GM12865 (cell line): ENCODE measurements around the gene CENPP.

ENCODE experiments used
- DNase-seq: peaks from one replicate; pipeline ENCODE4 v3.0.0; 2010; ENCODE audit warnings: low read depth
- H3K4me3 ChIP-seq: 2 replicates; pipeline ENCODE4 v1.5.1; 2011; ENCODE audit warnings: mild to moderate bottlenecking, low read depth, low read length, control low read depth
- TF ChIP-seq, protein P1 (sequence below): IDR thresholded peaks from 2 replicates; pipeline ENCODE4 v1.5.1; 2011; ENCODE audit warnings: low read length, control low read depth, low read depth, inconsistent platforms; ENCODE audit not compliant: insufficient read depth; ENCODE audit errors: missing control alignments

Gene CENPP

DNA sequence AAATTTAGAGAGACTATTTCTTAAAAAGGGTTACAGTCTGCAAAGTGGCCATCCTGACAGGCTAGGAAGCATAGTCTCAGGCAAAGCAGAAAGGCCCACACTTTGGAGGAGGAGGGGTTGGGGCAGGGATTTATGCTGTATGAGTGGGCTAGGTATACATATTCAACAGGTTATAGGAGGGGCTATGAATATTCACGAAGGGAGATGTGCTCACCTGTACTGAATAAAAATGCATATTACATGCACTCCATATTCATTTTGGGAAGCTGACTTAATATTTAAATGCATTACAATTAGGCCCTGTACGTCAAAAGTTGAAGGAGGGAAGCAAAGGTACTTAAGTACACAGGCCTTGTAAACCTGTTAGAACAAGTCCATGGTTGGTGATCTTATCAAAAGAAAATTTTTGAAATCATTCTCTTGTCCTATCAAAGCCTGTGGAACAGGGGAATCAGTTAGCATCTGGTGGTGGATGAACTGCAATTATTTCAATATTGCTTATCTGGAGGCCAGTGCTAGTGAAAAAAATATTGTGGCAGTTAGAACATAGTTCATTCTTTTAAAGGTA is 1.6 kb downstream of the CENPP start:
- TF ChIP-seq, protein P1, sequence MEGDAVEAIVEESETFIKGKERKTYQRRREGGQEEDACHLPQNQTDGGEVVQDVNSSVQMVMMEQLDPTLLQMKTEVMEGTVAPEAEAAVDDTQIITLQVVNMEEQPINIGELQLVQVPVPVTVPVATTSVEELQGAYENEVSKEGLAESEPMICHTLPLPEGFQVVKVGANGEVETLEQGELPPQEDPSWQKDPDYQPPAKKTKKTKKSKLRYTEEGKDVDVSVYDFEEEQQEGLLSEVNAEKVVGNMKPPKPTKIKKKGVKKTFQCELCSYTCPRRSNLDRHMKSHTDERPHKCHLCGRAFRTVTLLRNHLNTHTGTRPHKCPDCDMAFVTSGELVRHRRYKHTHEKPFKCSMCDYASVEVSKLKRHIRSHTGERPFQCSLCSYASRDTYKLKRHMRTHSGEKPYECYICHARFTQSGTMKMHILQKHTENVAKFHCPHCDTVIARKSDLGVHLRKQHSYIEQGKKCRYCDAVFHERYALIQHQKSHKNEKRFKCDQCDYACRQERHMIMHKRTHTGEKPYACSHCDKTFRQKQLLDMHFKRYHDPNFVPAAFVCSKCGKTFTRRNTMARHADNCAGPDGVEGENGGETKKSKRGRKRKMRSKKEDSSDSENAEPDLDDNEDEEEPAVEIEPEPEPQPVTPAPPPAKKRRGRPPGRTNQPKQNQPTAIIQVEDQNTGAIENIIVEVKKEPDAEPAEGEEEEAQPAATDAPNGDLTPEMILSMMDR, result no peak
- no peak for DNase-seq
- no peak overlapping the region for H3K4me3 ChIP-seq

DNA sequence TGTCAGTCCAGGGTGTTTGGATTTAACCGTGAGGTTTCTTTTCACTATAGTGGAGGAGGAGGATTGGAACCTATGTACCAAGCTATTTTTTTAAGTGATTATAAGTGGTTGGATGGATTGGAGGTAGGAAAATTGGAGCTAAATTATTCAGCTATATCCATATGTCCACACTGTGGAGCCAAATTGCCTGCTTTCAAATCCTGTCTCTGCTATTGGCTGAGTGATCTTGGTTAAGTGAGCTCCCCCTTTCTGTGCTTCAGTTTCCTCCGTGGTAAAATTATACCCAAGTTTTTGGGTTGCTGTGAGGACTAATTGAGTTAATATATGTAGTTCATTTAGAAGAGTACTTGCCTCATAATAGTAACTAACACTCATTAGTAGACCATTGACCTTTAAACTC is 2.5 kb downstream of the CENPP start:
- TF ChIP-seq, protein P1, result no peak
- no peak overlapping the region for H3K4me3 ChIP-seq
- DNase-seq, result peak; percentile 30

DNA sequence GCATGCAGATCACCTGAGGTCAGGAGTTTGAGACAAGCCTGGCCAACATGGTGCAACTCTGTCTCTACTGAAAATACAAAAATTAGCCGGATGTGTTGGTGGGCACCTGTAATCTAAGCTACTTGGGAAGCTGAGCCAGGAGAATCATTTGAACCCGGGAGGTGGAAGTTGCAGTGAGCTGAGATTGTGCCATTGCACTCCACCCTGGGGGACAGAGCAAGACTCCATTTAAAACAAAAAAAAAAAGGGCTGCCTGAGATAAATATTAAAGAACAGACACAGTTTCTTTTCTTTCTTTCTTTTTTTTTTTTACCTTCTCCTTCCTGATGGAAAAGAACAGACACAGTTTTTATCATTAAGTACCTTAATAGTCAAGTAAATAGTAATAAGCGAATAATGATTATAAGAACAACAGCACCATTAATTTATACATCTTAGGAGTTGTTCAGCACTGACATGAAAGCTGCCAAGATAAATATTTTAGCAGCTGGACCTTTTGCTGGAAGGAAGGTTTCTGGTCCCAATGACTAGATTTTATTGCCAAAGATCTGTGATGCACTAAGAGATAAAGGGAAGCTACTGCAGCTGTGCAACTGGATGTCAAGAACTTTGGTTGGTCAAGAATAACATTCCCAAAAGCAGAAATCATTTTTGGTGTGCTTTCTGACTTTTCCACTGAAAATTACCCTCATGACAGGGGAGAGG is 7.0 kb downstream of the CENPP start:
- no peak overlapping the region for H3K4me3 ChIP-seq
- no peak for DNase-seq
- TF ChIP-seq, protein P1, result no peak

DNA sequence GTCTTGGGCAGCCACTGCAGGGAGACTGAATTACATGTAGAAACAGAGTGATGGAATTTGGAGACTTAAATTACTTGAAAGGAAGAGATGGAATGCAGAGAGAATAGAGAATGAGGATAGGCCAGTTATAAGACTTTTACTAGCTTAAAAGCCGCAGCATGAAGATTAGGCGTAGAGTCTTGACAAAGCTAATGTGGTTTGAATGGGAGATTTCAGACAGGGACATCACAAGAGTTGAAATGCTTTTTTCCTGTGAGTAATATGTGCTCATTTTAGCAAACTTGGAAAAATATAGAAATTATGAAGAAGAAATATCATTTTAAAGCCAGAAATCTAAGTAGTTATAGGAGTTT is 7.5 kb downstream of the CENPP start:
- TF ChIP-seq, protein P1, result no peak
- no peak for DNase-seq

DNA sequence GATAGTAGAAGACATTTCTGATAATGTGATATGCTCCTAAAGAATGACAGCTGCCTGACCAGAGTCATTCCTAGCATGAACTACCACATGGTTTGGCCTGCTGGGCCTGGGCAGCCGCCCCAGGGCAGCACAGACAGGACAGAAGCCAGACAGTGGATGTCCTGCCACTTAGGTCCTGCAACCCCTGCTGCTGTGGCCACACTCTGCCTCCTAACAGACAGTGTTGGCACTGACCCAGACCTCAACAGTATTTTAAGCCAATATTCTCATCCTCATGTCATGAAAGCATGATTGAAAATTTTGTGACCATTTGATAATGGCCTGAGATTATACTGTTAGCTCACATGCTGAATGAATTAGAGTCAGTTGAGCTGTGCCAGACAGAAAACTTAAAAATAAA is 15.8 kb downstream of the CENPP start:
- TF ChIP-seq, protein P1, result no peak
- H3K4me3 ChIP-seq, result no peak overlapping the region
- DNase-seq, result no peak

More for the DNA sequence above, 7.5 kb downstream of the CENPP start:
- no peak overlapping the region for H3K4me3 ChIP-seq

DNA sequence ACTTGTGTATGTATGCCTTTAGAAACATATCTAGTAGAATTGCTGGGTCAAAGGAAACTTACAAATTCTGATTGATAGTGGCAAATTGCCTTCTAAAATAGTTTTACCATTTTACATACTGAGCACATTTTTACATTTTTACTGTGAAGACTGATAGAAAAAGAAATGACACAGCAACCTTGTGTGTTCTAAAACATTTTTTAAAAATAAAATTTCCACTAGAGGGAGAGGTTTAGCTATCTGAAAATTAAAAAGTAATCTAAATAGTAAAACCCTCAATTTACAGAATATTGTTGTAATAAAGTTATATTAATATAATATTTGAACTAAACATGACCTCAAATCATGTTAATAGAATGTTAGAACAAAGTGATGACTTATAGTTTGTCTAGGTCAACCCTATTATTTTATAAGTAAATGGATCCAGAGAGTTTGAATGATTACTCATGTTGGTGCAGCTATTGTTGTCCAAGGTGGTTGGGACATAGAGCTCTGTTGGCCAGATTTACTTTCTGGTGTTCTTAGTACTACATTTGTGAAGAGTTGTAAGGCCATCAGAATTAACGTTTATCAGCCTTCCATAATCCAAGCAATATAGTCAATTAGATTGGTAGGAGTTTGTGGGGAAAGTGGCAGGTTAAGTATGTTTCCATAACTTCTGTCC is 17.2 kb downstream of the CENPP start:
- DNase-seq, result no peak
- no peak overlapping the region for H3K4me3 ChIP-seq
- TF ChIP-seq, protein P1, result no peak
